ENCODE results near the gene PELI2.

The PELI2 gene

GRCh38 chr14:56322531-56322930 lies 204.3 kb downstream of the PELI2 start:
- Histone ChIP-seq H3K27ac (ENCODE audit: low read depth, low read length) (no peak overlapping the region), H3K4me3 (ENCODE audit: low read depth in 1 of 2, low read length in 2 of 2) (no peak overlapping the region), H3K4me1 (ENCODE audit: insufficient read depth, low read length) (no peaks in the 10 kb centered on the region), H3K9ac (ENCODE audit: low read length) (no peak overlapping the region), H3K9me3 (ENCODE audit: low read length) (no peaks in the 10 kb centered on the region), H3K36me3 (ENCODE audit: insufficient read depth, low read length) (no peaks in the 10 kb centered on the region), H3K27me3 (ENCODE audit: control insufficient read depth in 1 of 2, insufficient read depth in 2 of 2, low read length in 2 of 2) (no peaks in the 10 kb centered on the region)

- Histone ChIP-seq H3K27ac (ENCODE audit: low read depth, low read length) (no peak overlapping the region), H3K4me1 (ENCODE audit: insufficient read depth, low read length) (no peaks in the 10 kb centered on the region), H3K36me3 (ENCODE audit: insufficient read depth, low read length) (no peaks in the 10 kb centered on the region), H3K27me3 (ENCODE audit: control insufficient read depth in 1 of 2, insufficient read depth in 2 of 2, low read length in 2 of 2) (no peaks in the 10 kb centered on the region), H3K9me3 (ENCODE audit: low read length) (no peaks in the 10 kb centered on the region), H3K9ac (ENCODE audit: low read length) (no peak overlapping the region), H3K4me3 (ENCODE audit: low read depth in 1 of 2, low read length in 2 of 2) (no peak overlapping the region)
These were observed 206.2 kb downstream of the PELI2 start for GRCh38 chr14:56324454-56324853.

GRCh38 chr14:56324856-56325699 lies 206.9 kb downstream of the PELI2 start:
- H3K9me3 ChIP-seq (ENCODE audit: low read length) = no peaks in the 10 kb centered on the region
- H3K27me3 ChIP-seq (ENCODE audit: control insufficient read depth in 1 of 2, insufficient read depth in 2 of 2, low read length in 2 of 2) = no peaks in the 10 kb centered on the region
- H3K4me1 ChIP-seq (ENCODE audit: insufficient read depth, low read length) = no peaks in the 10 kb centered on the region
- H3K36me3 ChIP-seq (ENCODE audit: insufficient read depth, low read length) = no peaks in the 10 kb centered on the region
- no peak overlapping the region for H3K9ac ChIP-seq (ENCODE audit: low read length)
- H3K27ac ChIP-seq (ENCODE audit: low read depth, low read length) = no peak overlapping the region
- no peak overlapping the region for H3K4me3 ChIP-seq (ENCODE audit: low read depth in 1 of 2, low read length in 2 of 2)

- Histone ChIP-seq H3K9me3 (ENCODE audit: low read length) (no peaks in the 10 kb centered on the region), H3K36me3 (ENCODE audit: insufficient read depth, low read length) (no peaks in the 10 kb centered on the region), H3K27ac (ENCODE audit: low read depth, low read length) (no peak overlapping the region), H3K4me3 (ENCODE audit: low read depth in 1 of 2, low read length in 2 of 2) (no peak overlapping the region), H3K4me1 (ENCODE audit: insufficient read depth, low read length) (no peaks in the 10 kb centered on the region), H3K27me3 (ENCODE audit: control insufficient read depth in 1 of 2, insufficient read depth in 2 of 2, low read length in 2 of 2) (no peaks in the 10 kb centered on the region), H3K9ac (ENCODE audit: low read length) (no peak overlapping the region)
These were observed 209.8 kb downstream of the PELI2 start for GRCh38 chr14:56328021-56328420.

GRCh38 chr14:56331592-56332216 lies 213.5 kb downstream of the PELI2 start:
- Histone ChIP-seq H3K27me3 (ENCODE audit: control insufficient read depth in 1 of 2, insufficient read depth in 2 of 2, low read length in 2 of 2) (no peaks in the 10 kb centered on the region), H3K4me3 (ENCODE audit: low read depth in 1 of 2, low read length in 2 of 2) (no peak overlapping the region), H3K4me1 (ENCODE audit: insufficient read depth, low read length) (no peaks in the 10 kb centered on the region), H3K27ac (ENCODE audit: low read depth, low read length) (no peak overlapping the region), H3K36me3 (ENCODE audit: insufficient read depth, low read length) (no peaks in the 10 kb centered on the region), H3K9me3 (ENCODE audit: low read length) (no peaks in the 10 kb centered on the region), H3K9ac (ENCODE audit: low read length) (no peak overlapping the region)

- Histone ChIP-seq H3K4me3 (ENCODE audit: low read depth in 1 of 2, low read length in 2 of 2) (no peak overlapping the region), H3K36me3 (ENCODE audit: insufficient read depth, low read length) (no peaks in the 10 kb centered on the region), H3K9ac (ENCODE audit: low read length) (no peak overlapping the region), H3K27me3 (ENCODE audit: control insufficient read depth in 1 of 2, insufficient read depth in 2 of 2, low read length in 2 of 2) (no peaks in the 10 kb centered on the region), H3K9me3 (ENCODE audit: low read length) (no peaks in the 10 kb centered on the region), H3K27ac (ENCODE audit: low read depth, low read length) (no peak overlapping the region), H3K4me1 (ENCODE audit: insufficient read depth, low read length) (no peaks in the 10 kb centered on the region)
These were observed 215.4 kb downstream of the PELI2 start for GRCh38 chr14:56333359-56334292.

- H3K36me3 ChIP-seq (ENCODE audit: insufficient read depth, low read length) = no peaks in the 10 kb centered on the region
- no peaks in the 10 kb centered on the region for H3K9me3 ChIP-seq (ENCODE audit: low read length)
- H3K27ac ChIP-seq (ENCODE audit: low read depth, low read length) = no peak overlapping the region
- no peaks in the 10 kb centered on the region for H3K27me3 ChIP-seq (ENCODE audit: control insufficient read depth in 1 of 2, insufficient read depth in 2 of 2, low read length in 2 of 2)
- H3K4me3 ChIP-seq (ENCODE audit: low read depth in 1 of 2, low read length in 2 of 2) = no peak overlapping the region
- H3K4me1 ChIP-seq (ENCODE audit: insufficient read depth, low read length) = no peaks in the 10 kb centered on the region
- no peak overlapping the region for H3K9ac ChIP-seq (ENCODE audit: low read length)
These were observed 216.2 kb downstream of the PELI2 start for GRCh38 chr14:56334458-56334857.

- H3K9me3 ChIP-seq (ENCODE audit: low read length) = no peaks in the 10 kb centered on the region
- no peak overlapping the region for H3K9ac ChIP-seq (ENCODE audit: low read length)
- H3K27me3 ChIP-seq (ENCODE audit: control insufficient read depth in 1 of 2, insufficient read depth in 2 of 2, low read length in 2 of 2) = no peaks in the 10 kb centered on the region
These were observed 220.5 kb downstream of the PELI2 start for GRCh38 chr14:56338674-56339073.

GRCh38 chr14:56339855-56340701 lies 221.9 kb downstream of the PELI2 start:
- Histone ChIP-seq H3K36me3 (ENCODE audit: insufficient read depth, low read length) (no peaks in the 10 kb centered on the region), H3K4me3 (ENCODE audit: low read depth in 1 of 2, low read length in 2 of 2) (no peak overlapping the region), H3K27ac (ENCODE audit: low read depth, low read length) (no peak overlapping the region), H3K4me1 (ENCODE audit: insufficient read depth, low read length) (peaks cover 22% of the 10 kb centered on the region), H3K9me3 (ENCODE audit: low read length) (no peaks in the 10 kb centered on the region), H3K9ac (ENCODE audit: low read length) (no peak overlapping the region), H3K27me3 (ENCODE audit: control insufficient read depth in 1 of 2, insufficient read depth in 2 of 2, low read length in 2 of 2) (no peaks in the 10 kb centered on the region)

More at GRCh38 chr14:56338674-56339073, 220.5 kb downstream of the PELI2 start:
- H3K36me3 ChIP-seq (ENCODE audit: insufficient read depth, low read length) = no peaks in the 10 kb centered on the region
- H3K4me1 ChIP-seq (ENCODE audit: insufficient read depth, low read length) = peaks cover 22% of the 10 kb centered on the region
- H3K27ac ChIP-seq (ENCODE audit: low read depth, low read length) = no peak overlapping the region
- no peak overlapping the region for H3K4me3 ChIP-seq (ENCODE audit: low read depth in 1 of 2, low read length in 2 of 2)

- H3K27me3 ChIP-seq (ENCODE audit: control insufficient read depth in 1 of 2, insufficient read depth in 2 of 2, low read length in 2 of 2) = no peaks in the 10 kb centered on the region
- H3K4me3 ChIP-seq (ENCODE audit: low read depth in 1 of 2, low read length in 2 of 2) = no peak overlapping the region
- H3K9me3 ChIP-seq (ENCODE audit: low read length) = no peaks in the 10 kb centered on the region
- no peak overlapping the region for H3K9ac ChIP-seq (ENCODE audit: low read length)
- no peak overlapping the region for H3K27ac ChIP-seq (ENCODE audit: low read depth, low read length)
- peaks cover 22% of the 10 kb centered on the region for H3K4me1 ChIP-seq (ENCODE audit: insufficient read depth, low read length)
- H3K36me3 ChIP-seq (ENCODE audit: insufficient read depth, low read length) = no peaks in the 10 kb centered on the region
These were observed 222.7 kb downstream of the PELI2 start for GRCh38 chr14:56340932-56341331.
